HG02885 (cell line): ENCODE measurements around the gene HTRA1.

ENCODE experiments used
- ATAC-seq: cut with Tn5 transposase; IDR thresholded peaks from one replicate; pipeline ENCODE4 v1.9.1; 2021; ENCODE audit warnings: mild to moderate bottlenecking; ENCODE audit not compliant: unreplicated experiment, poor library complexity

HTRA1 gene

GRCh38 chr10:122492999-122493481 is 31.7 kb downstream of the HTRA1 start:
- no peak for ATAC-seq

GRCh38 chr10:122493761-122494160 is 32.4 kb downstream of the HTRA1 start:
- no peak for ATAC-seq

GRCh38 chr10:122494173-122494820 is 32.9 kb downstream of the HTRA1 start:
- ATAC-seq = no peak

- ATAC-seq = no peak
Observed at GRCh38 chr10:122494833-122495232, 33.5 kb downstream of the HTRA1 start.

GRCh38 chr10:122495406-122496340 is 34.3 kb downstream of the HTRA1 start:
- ATAC-seq = no peak

GRCh38 chr10:122497241-122497640 is 35.9 kb downstream of the HTRA1 start:
- ATAC-seq = no peak

- no peak for ATAC-seq
Observed at GRCh38 chr10:122498521-122498920, 37.2 kb downstream of the HTRA1 start.

GRCh38 chr10:122499012-122499411 is 37.7 kb downstream of the HTRA1 start:
- ATAC-seq = no peak

GRCh38 chr10:122499491-122499941 is 38.2 kb downstream of the HTRA1 start:
- no peak for ATAC-seq

- no peak for ATAC-seq
Observed at GRCh38 chr10:122500194-122500593, 38.8 kb downstream of the HTRA1 start.

- no peak for ATAC-seq
Observed at GRCh38 chr10:122500726-122501125, 39.4 kb downstream of the HTRA1 start.

GRCh38 chr10:122503012-122503411 is 41.7 kb downstream of the HTRA1 start:
- ATAC-seq = no peak

GRCh38 chr10:122503886-122504609 is 42.7 kb downstream of the HTRA1 start:
- ATAC-seq = no peak

- no peak for ATAC-seq
Observed at GRCh38 chr10:122504610-122504950, 43.2 kb downstream of the HTRA1 start.

GRCh38 chr10:122505011-122505410 is 43.7 kb downstream of the HTRA1 start:
- no peak for ATAC-seq

GRCh38 chr10:122505885-122506645 is 44.7 kb downstream of the HTRA1 start:
- no peak for ATAC-seq

- no peak for ATAC-seq
Observed at GRCh38 chr10:122507616-122508015, 46.3 kb downstream of the HTRA1 start.

- no peak for ATAC-seq
Observed at GRCh38 chr10:122508021-122508420, 46.7 kb downstream of the HTRA1 start.

- ATAC-seq = no peak
Observed at GRCh38 chr10:122509323-122509722, 48.0 kb downstream of the HTRA1 start.

GRCh38 chr10:122510326-122510725 is 49.0 kb downstream of the HTRA1 start:
- ATAC-seq = no peak
